HG03103 (cell line): Measurements from ENCODE around the gene ZDHHC14.
A peak's percentile ranks its signal among the peaks of the same experiment; 100 is the strongest.
"Not testable (repeated sequence)": the region's sequence is repeated elsewhere in the genome, so short reads cannot be mapped to it uniquely, and the experiment has no call there.

Experiments used
- ATAC-seq: cut with Tn5 transposase; IDR thresholded peaks from one replicate; pipeline ENCODE4 v1.9.1; 2021; ENCODE audit warnings: low read depth; ENCODE audit not compliant: unreplicated experiment

The ZDHHC14 gene

DNA sequence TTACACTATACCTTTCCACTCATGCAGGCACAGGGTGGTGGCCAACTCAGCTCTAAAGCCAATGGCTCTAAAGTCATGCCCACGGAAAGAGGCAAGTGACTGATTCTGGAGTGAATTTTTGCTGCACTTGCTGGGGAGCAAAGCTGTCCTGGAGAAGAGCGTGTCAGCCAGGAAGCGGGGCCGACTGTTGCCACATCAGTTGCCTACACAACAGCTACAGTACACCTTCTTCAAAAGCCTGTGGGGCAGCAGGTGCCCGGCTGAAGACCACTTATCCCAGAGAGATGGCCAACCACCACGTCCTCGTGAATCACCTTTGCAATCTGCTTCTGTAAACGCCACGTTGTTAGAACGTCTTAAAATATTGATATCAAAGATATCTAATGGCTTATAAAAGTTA is 179.1 kb downstream of the ZDHHC14 start:
- ATAC-seq, result not testable (repeated sequence)

DNA sequence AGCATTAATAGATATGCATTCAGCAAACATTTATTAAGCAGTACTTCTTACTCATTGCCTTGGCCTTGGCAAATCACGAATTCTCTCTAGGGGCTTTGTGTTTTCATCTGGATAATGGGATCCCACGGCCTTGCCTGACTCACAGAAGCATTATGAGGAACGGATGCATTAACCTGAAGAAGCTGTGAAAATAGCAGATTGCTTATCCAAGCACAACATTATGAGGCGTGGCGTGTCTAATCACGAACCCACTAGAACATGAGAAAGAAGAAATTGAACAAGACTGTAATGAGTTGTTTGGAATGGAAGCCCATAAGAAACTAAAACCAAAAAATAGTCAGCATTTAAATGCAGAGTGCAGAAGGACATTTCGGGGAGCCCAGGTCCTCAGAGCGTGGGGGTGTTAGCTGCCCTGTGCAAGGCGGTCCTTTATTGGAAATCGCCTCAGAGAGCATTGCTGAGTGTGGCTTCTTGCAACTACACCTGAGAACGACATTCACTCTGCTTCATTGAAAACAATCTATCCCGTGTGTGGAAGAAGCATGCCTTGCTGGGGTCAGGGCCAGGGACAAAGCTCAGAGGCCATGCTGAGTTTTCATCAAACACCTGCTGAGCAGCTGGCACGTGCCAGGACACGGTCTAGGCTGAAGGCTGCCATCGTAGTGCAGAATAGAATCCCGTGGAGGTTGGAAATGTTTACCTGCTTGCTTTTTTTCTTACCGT is 179.9 kb downstream of the ZDHHC14 start:
- ATAC-seq, result no peak

DNA sequence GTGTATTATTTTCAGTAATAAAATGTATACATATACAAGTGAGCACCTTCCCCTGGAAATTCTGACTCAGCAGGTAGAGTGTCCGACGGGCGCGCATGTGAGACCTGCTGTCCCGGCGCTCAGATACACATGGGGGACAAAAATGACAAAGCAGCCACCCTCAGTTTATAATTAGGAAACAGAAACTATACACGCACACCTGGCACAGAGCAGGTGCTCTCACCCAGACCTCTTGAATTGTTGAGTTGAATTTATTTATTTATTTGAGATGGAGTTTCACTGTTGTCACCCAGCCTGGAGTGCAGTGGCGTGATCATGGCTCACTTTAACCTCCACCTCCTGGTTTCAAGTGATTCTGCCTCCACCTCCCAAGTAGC is 180.4 kb downstream of the ZDHHC14 start:
- ATAC-seq, result peak; percentile 9

GRCh38 chr6:157561929-157562810 is 181.2 kb downstream of the ZDHHC14 start:
- ATAC-seq, result peak; percentile 38

DNA sequence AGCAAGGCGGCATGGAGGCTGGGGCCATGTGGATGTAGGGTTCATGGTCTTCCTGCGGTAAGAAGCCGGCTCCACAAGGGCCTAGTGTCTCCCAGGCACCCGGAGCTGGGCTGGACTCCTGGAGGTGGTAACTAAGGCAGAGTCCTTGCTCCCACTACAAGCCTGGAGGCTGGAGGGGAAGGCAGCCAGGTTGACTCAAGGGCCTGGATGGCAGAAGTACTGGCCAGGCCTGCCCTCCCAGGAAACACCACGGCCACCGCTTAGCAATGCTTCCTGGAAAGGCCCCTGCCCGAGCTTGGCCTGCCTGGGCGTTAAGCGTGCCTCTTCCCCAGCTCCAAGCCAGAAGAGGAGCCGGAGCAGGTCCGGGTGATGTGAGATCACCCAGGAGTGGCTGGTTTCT is 182.0 kb downstream of the ZDHHC14 start:
- ATAC-seq, result no peak

DNA sequence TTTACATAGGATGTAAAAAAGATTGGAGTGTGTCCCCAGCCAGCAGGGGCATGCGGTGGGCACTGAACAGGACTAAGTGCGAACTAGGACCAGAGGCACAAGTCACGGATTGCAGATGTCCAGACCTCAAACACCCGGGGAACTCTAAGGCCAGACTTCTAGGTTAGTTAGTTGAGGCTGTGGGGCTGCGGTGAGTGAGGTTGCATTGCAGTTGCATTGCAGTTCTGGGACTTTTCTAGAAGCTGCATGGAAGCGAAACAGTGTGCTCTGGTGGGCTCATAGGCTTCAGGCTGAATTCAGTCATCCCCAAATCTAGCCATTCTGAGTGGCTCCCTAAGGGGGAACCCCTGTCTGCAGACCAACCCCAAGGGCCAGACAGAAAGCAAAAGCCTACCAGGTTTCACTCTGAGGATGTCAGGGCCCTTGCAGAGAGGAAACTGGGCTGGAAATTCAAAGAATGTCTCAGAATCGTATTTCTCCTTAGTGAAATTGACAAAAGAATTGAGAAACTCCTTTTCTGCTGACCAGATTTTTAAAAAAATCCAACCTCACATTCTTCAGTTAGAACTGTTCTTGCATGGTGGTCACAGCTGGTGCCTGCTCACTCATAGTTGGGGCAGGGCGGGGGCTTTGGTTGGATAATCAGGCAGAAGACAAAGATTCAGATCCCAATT is 182.8 kb downstream of the ZDHHC14 start:
- ATAC-seq, result peak; percentile 69

- ATAC-seq, result no peak
Observed at GRCh38 chr6:157568702-157569101, 187.7 kb downstream of the ZDHHC14 start.

GRCh38 chr6:157569543-157569942 is 188.6 kb downstream of the ZDHHC14 start:
- ATAC-seq, result no peak

- ATAC-seq, result no peak
Observed at GRCh38 chr6:157570104-157570503, 189.1 kb downstream of the ZDHHC14 start.

GRCh38 chr6:157570752-157571151 is 189.8 kb downstream of the ZDHHC14 start:
- ATAC-seq, result no peak

- ATAC-seq, result no peak
Observed at GRCh38 chr6:157571269-157571668, 190.3 kb downstream of the ZDHHC14 start.

- ATAC-seq, result no peak
Observed at GRCh38 chr6:157571950-157572349, 191.0 kb downstream of the ZDHHC14 start.

DNA sequence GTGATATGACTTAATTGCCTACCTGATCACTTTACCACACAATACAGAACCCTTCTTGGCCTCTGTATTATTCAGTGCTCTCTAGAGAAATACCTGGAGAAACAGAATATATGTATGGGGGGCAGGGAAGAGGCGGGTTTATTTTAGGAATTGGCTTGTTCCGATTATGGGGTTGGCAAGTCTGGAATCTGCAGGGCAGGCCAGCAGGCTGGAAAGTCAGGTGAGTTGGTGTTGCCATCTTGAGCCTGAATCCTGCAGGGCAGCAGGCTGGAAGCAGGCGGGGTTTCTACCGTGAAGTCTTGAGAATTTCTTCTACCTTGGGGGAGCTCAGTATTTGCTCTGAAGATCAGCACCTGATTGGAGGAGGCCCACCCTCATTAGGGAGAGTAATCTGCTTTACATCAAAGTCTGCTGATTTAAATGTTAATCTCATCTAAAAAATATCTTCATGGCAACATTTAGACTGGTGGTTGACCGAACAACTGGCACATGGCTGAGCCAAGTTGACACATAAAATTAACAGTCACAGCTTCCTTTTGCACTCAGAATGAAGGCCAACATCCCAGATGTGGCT is 193.9 kb downstream of the ZDHHC14 start:
- ATAC-seq, result no peak

- no peak for ATAC-seq
Observed at GRCh38 chr6:157575436-157576145, 194.6 kb downstream of the ZDHHC14 start.

DNA sequence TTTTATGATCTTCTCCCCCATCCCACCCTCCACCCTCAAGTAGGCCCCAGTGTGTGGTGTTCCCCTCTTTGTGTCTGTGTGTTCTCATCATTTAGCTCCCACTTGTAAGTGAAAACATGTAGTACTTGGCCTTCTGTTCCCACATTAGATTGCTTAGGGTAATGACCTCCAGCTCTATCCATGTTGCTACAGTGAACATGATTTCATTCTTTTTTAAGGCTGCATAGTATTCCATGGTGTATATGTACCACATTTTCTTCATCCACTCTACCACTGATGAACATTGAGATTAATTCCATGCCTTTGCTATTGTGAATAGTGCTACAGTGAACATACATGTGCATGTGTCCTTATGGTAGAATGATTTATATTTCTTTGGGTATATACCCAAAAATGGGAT is 196.0 kb downstream of the ZDHHC14 start:
- ATAC-seq, result not testable (repeated sequence)

DNA sequence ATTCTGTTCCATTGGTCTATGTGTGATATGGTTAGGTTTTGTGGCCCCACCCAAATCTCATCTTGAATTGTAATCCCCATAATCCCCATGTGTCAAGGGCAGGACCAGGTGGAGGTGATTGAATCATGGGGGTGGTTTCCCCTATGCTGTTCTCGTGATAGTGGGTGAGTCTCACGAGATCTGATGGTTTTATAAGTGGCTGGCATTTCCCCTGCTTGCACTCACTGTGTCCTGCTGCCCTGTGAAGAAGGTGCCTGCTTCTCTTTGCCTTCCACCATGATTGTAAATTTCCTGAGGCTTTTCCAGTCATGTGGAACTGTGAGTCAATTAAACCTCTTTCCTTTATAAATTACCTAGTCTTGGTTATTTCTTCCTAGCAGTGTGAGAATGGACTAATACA is 197.5 kb downstream of the ZDHHC14 start:
- not testable (repeated sequence) for ATAC-seq

DNA sequence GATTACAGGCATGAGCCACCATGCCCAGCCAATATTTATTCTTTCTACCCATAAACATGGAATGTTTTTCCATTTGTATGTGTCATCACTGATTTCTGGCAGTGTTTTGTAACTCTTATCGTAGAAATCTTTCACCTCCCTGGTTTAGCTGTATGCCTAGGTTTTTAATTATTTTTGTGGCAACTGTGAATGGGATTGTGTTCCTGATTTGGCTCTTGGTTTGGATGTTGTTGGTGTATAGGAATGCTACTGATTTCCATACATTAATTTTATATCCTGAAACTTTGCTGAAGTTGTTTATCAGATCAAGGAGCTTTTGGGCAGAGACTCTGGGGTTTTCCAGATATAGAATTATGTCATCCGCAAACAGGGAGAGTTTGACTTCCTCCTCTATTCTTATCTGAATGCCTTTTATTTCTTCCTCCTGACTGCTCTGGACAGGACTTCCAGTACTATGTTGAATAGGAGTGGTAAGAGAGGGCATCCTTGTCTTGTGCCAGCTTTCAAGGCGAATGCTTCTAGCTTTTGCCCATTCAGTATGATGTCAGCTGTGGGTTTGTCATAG is 198.6 kb downstream of the ZDHHC14 start:
- ATAC-seq, result no peak

DNA sequence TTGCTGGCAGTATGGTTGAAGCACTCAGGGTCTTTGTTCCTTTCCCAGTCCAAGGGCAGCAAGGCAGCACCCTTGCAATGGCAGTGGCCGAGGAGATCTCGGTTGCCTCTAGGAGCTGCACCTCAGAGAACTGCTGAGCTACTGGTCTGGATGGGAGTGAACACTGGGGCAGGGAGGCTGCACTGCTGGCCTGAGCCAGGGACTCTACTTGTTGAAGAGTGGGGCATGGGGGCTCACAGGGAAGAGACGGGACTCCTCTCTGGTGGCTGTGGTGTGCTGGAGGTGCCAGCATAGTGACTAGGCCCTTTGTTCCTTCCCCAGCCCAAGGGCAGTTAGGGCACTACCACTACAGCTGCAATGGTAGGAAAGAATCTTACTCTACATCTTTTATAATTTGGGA is 203.0 kb downstream of the ZDHHC14 start:
- ATAC-seq, result no peak

GRCh38 chr6:157585274-157586087 is 204.5 kb downstream of the ZDHHC14 start:
- ATAC-seq, result no peak
